Cardiac muscle cell (in vitro differentiated cells and primary cell): ENCODE measurements around the gene TRPC4. TPM values are rescaled to one million over a fixed set of nuclear protein-coding genes. Genes with fewer than 3 reads are reported as not detected.

Source experiments
- DNase-seq, 2 donors: peaks; one replicate each; pipeline versions ENCODE4 v3.0.0 to v3.0.0-alpha.2; 2010 to 2017; ENCODE audit warnings: low read depth in 1 of 2, low spot score in 1 of 2
- H3K27ac ChIP-seq: fragments of 200-600 bp; sonication (generic); 2 replicates; pipeline ENCODE4 v1.5.1; 2016
- H3K27me3 ChIP-seq: fragments of 200-600 bp; sonication (generic); 2 replicates; pipeline ENCODE4 v1.6.0; 2016; ENCODE audit warnings: control low read depth
- H3K36me3 ChIP-seq: fragments of 200-600 bp; sonication (generic); 2 replicates; pipeline ENCODE4 v1.5.1; 2016; ENCODE audit warnings: control low read depth
- H3K4me1 ChIP-seq: fragments of 200-600 bp; sonication (generic); 2 replicates; pipeline ENCODE4 v1.8.1; 2017; ENCODE audit warnings: low read depth, mild to moderate bottlenecking, mixed run types
- H3K4me3 ChIP-seq: fragments of 200-600 bp; sonication (generic); 2 replicates; pipeline ENCODE4 v1.5.1; 2016; ENCODE audit warnings: mild to moderate bottlenecking
- H3K9me3 ChIP-seq: fragments of 200-600 bp; sonication (generic); 2 replicates; pipeline ENCODE4 v1.5.1; 2017; ENCODE audit warnings: low read depth, mild to moderate bottlenecking, control low read depth
- CTCF ChIP-seq: IDR thresholded peaks from 2 replicates; pipeline ENCODE4 v1.5.1; 2012; ENCODE audit warnings: low read depth, mild to moderate bottlenecking, low read length
- polyA plus RNA-seq: library from polyadenylated mRNA; unstranded; fragments of >200 nt; fragmentation: Nextera tagmentation; extraction: Ambion mirVana; gene quantifications from 2 replicates; pipeline ENCODE4 v1.2.1, GENCODE V29; 2016
- total RNA-seq: library from RNA; depleted of rRNA; stranded (reverse); fragments of >200 nt; gene quantifications from 2 replicates; pipeline ENCODE4 v1.2.3, GENCODE V29; 2016

The TRPC4 gene
- total and polyA plus RNA-seq, 2 experiments from 2014 or later: 0.09 to 0.28 TPM

GRCh38 chr13:37795326-37795725, 74.2 kb downstream of the TRPC4 start:
- no peaks in the 10 kb centered on the region for H3K36me3 ChIP-seq
- H3K4me3 ChIP-seq: no peak overlapping the region
- no peak overlapping the region for H3K27ac ChIP-seq
- no peaks in the 10 kb centered on the region for H3K27me3 ChIP-seq
- no peak for TF ChIP-seq CTCF
- H3K4me1 ChIP-seq: no peaks in the 10 kb centered on the region
- DNase-seq: no peak
- no peaks in the 10 kb centered on the region for H3K9me3 ChIP-seq

GRCh38 chr13:37791699-37792098, 77.9 kb downstream of the TRPC4 start:
- Histone ChIP-seq H3K36me3 (no peaks in the 10 kb centered on the region), H3K27ac (no peak overlapping the region), H3K27me3 (no peaks in the 10 kb centered on the region), H3K4me3 (no peak overlapping the region), H3K9me3 (no peaks in the 10 kb centered on the region), H3K4me1 (no peaks in the 10 kb centered on the region)
- DNase-seq: peak in 1 of 2 donors; percentile 57
- no peak for TF ChIP-seq CTCF

- no peak for TF ChIP-seq CTCF
- no peak overlapping the region for H3K4me3 ChIP-seq
- H3K36me3 ChIP-seq: no peaks in the 10 kb centered on the region
- no peak overlapping the region for H3K27ac ChIP-seq
- peak in 1 of 2 donors; percentile 75 for DNase-seq
- H3K27me3 ChIP-seq: no peaks in the 10 kb centered on the region
- H3K4me1 ChIP-seq: no peaks in the 10 kb centered on the region
- H3K9me3 ChIP-seq: no peaks in the 10 kb centered on the region
Observed at GRCh38 chr13:37788346-37788745, 81.2 kb downstream of the TRPC4 start.

GRCh38 chr13:37777676-37778075, 91.9 kb downstream of the TRPC4 start:
- Histone ChIP-seq H3K4me1 (no peaks in the 10 kb centered on the region), H3K27ac (no peak overlapping the region), H3K27me3 (no peaks in the 10 kb centered on the region), H3K9me3 (no peaks in the 10 kb centered on the region), H3K36me3 (no peaks in the 10 kb centered on the region), H3K4me3 (no peak overlapping the region)
- no peak for TF ChIP-seq CTCF
- no peak for DNase-seq

GRCh38 chr13:37775871-37776270, 93.7 kb downstream of the TRPC4 start:
- no peak for DNase-seq
- H3K4me3 ChIP-seq: no peak overlapping the region
- H3K9me3 ChIP-seq: no peaks in the 10 kb centered on the region
- no peaks in the 10 kb centered on the region for H3K27me3 ChIP-seq
- H3K27ac ChIP-seq: no peak overlapping the region
- no peak for TF ChIP-seq CTCF
- H3K4me1 ChIP-seq: no peaks in the 10 kb centered on the region
- H3K36me3 ChIP-seq: no peaks in the 10 kb centered on the region

GRCh38 chr13:37772644-37773043, 96.9 kb downstream of the TRPC4 start:
- no peak overlapping the region for H3K27ac ChIP-seq
- H3K9me3 ChIP-seq: no peaks in the 10 kb centered on the region
- DNase-seq: no peak
- no peaks in the 10 kb centered on the region for H3K36me3 ChIP-seq
- H3K27me3 ChIP-seq: no peaks in the 10 kb centered on the region
- H3K4me3 ChIP-seq: no peak overlapping the region
- TF ChIP-seq CTCF: no peak
- no peaks in the 10 kb centered on the region for H3K4me1 ChIP-seq
